HepG2 (cell line): ENCODE results near the gene LMOD1. TPM values are rescaled to one million over a fixed set of nuclear protein-coding genes. Genes with fewer than 3 reads are reported as not detected.
A peak's percentile ranks its signal among the peaks of the same experiment; 100 is the strongest.

ENCODE experiments used
- ARNTL ChIP-seq: sonication (generic); formaldehyde crosslinking; IDR thresholded peaks from 2 replicates; pipeline ENCODE4 v1.4.0; 2020; ENCODE audit warnings: mild to moderate bottlenecking, missing genetic modification reagents
- CEBPG ChIP-seq: IDR thresholded peaks from 2 replicates; pipeline ENCODE4 v1.6.1; 2016
- GABPB1 ChIP-seq: IDR thresholded peaks from 2 replicates; pipeline ENCODE4 v1.6.1; 2016; ENCODE audit warnings: mild to moderate bottlenecking, missing genetic modification reagents, moderate library complexity, missing compliant biosample characterization
- MIXL1 ChIP-seq: IDR thresholded peaks from 2 replicates; pipeline ENCODE4 v1.6.1; 2016
- NCOA2 ChIP-seq: sonication (generic); formaldehyde crosslinking; IDR thresholded peaks from 2 replicates; pipeline ENCODE4 v1.8.0; 2022; ENCODE audit warnings: inconsistent platforms
- NFE2 ChIP-seq: sonication (generic); formaldehyde crosslinking; IDR thresholded peaks from 2 replicates; pipeline ENCODE4 v1.4.0; 2020; ENCODE audit warnings: missing genetic modification reagents
- NFE2L2 ChIP-seq: fragments of 150-350 bp; IDR thresholded peaks from 2 replicates; pipeline ENCODE4 v1.6.1; 2014; ENCODE audit warnings: low read length
- PRPF4 ChIP-seq: fragments of 200-400 bp; formaldehyde crosslinking; IDR thresholded peaks from 2 replicates; pipeline ENCODE4 v1.6.1; 2016; ENCODE audit warnings: low read length, low read depth; ENCODE audit not compliant: poor library complexity, severe bottlenecking
- REPIN1 ChIP-seq: sonication (generic); formaldehyde crosslinking; IDR thresholded peaks from 2 replicates; pipeline ENCODE4 v1.8.0; 2022; ENCODE audit warnings: missing genetic modification reagents, low read depth, mild to moderate bottlenecking, borderline replicate concordance
- RXRA ChIP-seq: sonication (generic); formaldehyde crosslinking; IDR thresholded peaks from 2 replicates; pipeline ENCODE4 v1.5.1; 2020; ENCODE audit warnings: missing genetic modification reagents
- SATB2 ChIP-seq: sonication (generic); formaldehyde crosslinking; IDR thresholded peaks from 2 replicates; pipeline ENCODE4 v1.5.0; 2020; ENCODE audit warnings: missing genetic modification reagents
- TEAD3 ChIP-seq: optimal IDR thresholded peaks from 2 replicates; pipeline ENCODE3; 2016; ENCODE audit warnings: borderline replicate concordance
- ZBTB20 ChIP-seq: sonication (generic); formaldehyde crosslinking; IDR thresholded peaks from 2 replicates; pipeline ENCODE4 v1.8.1; 2023; ENCODE audit warnings: missing genetic modification reagents, low read depth, mild to moderate bottlenecking, borderline replicate concordance
- ZNF530 ChIP-seq: sonication (generic); formaldehyde crosslinking; IDR thresholded peaks from 2 replicates; pipeline ENCODE4 v1.5.0; 2020; ENCODE audit warnings: low read depth, mild to moderate bottlenecking, missing genetic modification reagents
- ZNF567 ChIP-seq: sonication (generic); formaldehyde crosslinking; IDR thresholded peaks from 2 replicates; pipeline ENCODE4 v1.8.1; 2023; ENCODE audit warnings: mild to moderate bottlenecking, missing genetic modification reagents, borderline replicate concordance
- ZNF749 ChIP-seq: sonication (generic); formaldehyde crosslinking; IDR thresholded peaks from 2 replicates; pipeline ENCODE4 v1.8.0; 2022; ENCODE audit warnings: mild to moderate bottlenecking, missing genetic modification reagents, moderate library complexity, borderline replicate concordance
- ZSCAN22 ChIP-seq: sonication (generic); formaldehyde crosslinking; IDR thresholded peaks from 2 replicates; pipeline ENCODE4 v1.4.0; 2020; ENCODE audit warnings: mild to moderate bottlenecking, missing genetic modification reagents
- polyA plus RNA-seq, 8 experiments: library from polyadenylated mRNA; depleted of rRNA in 3 of 8; stranded (reverse) in 7 of 8; unstranded in 1 of 8; fragments of >200 nt; fragmentation: Illumina TruSeq in 4 of 8; extraction: Trizol in 4 of 8; gene quantifications; 2 replicates each; pipeline versions ENCODE4 v1.2.1 to v1.2.3, GENCODE V29; 2011 to 2016; ENCODE audit warnings: low read depth in 4 of 8, missing spikeins in 1 of 8, mixed read lengths in 1 of 8; ENCODE audit not compliant: insufficient read depth in 1 of 8
- total RNA-seq, 5 experiments: library from RNA; depleted of rRNA; stranded (reverse); fragments of >200 nt; fragmentation: Illumina TruSeq; extraction: Trizol; gene quantifications; 2 replicates each; pipeline ENCODE4 v1.2.3, GENCODE V29; 2016; ENCODE audit warnings: low read depth in 1 of 5
- TF ChIP-seq, protein P1 (sequence below): sonication (generic); formaldehyde crosslinking; IDR thresholded peaks from 2 replicates; pipeline ENCODE4 v1.5.1; 2020; ENCODE audit warnings: mild to moderate bottlenecking, missing genetic modification reagents, borderline replicate concordance
- TF ChIP-seq, protein P2 (sequence below): sonication (generic); formaldehyde crosslinking; IDR thresholded peaks from 2 replicates; pipeline ENCODE4 v1.9.0; 2021; ENCODE audit warnings: missing genetic modification reagents, borderline replicate concordance
- TF ChIP-seq, protein P3 (sequence below): sonication (generic); formaldehyde crosslinking; IDR thresholded peaks from 2 replicates; pipeline ENCODE4 v1.4.0; 2020; ENCODE audit warnings: missing genetic modification reagents, borderline replicate concordance
- TF ChIP-seq, protein P4 (sequence below): sonication (generic); formaldehyde crosslinking; IDR thresholded peaks from 2 replicates; pipeline ENCODE4 v1.9.0; 2022; ENCODE audit warnings: low read depth, missing genetic modification reagents

Gene LMOD1
- total and polyA plus RNA-seq, 2 of the 13 experiments (the other 11 are each of a cell fraction or from before 2014, with no cell fraction given), result not detected

- TF ChIP-seq, protein P1, sequence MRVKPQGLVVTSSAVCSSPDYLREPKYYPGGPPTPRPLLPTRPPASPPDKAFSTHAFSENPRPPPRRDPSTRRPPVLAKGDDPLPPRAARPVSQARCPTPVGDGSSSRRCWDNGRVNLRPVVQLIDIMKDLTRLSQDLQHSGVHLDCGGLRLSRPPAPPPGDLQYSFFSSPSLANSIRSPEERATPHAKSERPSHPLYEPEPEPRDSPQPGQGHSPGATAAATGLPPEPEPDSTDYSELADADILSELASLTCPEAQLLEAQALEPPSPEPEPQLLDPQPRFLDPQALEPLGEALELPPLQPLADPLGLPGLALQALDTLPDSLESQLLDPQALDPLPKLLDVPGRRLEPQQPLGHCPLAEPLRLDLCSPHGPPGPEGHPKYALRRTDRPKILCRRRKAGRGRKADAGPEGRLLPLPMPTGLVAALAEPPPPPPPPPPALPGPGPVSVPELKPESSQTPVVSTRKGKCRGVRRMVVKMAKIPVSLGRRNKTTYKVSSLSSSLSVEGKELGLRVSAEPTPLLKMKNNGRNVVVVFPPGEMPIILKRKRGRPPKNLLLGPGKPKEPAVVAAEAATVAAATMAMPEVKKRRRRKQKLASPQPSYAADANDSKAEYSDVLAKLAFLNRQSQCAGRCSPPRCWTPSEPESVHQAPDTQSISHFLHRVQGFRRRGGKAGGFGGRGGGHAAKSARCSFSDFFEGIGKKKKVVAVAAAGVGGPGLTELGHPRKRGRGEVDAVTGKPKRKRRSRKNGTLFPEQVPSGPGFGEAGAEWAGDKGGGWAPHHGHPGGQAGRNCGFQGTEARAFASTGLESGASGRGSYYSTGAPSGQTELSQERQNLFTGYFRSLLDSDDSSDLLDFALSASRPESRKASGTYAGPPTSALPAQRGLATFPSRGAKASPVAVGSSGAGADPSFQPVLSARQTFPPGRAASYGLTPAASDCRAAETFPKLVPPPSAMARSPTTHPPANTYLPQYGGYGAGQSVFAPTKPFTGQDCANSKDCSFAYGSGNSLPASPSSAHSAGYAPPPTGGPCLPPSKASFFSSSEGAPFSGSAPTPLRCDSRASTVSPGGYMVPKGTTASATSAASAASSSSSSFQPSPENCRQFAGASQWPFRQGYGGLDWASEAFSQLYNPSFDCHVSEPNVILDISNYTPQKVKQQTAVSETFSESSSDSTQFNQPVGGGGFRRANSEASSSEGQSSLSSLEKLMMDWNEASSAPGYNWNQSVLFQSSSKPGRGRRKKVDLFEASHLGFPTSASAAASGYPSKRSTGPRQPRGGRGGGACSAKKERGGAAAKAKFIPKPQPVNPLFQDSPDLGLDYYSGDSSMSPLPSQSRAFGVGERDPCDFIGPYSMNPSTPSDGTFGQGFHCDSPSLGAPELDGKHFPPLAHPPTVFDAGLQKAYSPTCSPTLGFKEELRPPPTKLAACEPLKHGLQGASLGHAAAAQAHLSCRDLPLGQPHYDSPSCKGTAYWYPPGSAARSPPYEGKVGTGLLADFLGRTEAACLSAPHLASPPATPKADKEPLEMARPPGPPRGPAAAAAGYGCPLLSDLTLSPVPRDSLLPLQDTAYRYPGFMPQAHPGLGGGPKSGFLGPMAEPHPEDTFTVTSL (CRISPR knock-in tag), result no peak
- TF ChIP-seq ARNTL (0 out of 2 replicates have a peak, but pooled peaks have one; percentile 18), CEBPG (no peak), NFE2 (CRISPR knock-in tag) (no peak), ZNF567 (CRISPR knock-in tag) (0 out of 2 replicates have a peak, but pooled peaks have one; percentile 56), SATB2 (CRISPR knock-in tag) (no peak), ZNF749 (CRISPR knock-in tag) (no peak), ZNF530 (CRISPR knock-in tag) (no peak; the same call in 1 of the 2 replicates), ZBTB20 (CRISPR knock-in tag) (peak; percentile 79), TEAD3 (CRISPR knock-in tag) (no peak), NFE2L2 (no peak), GABPB1 (CRISPR knock-in tag) (peak; percentile 86), NCOA2 (no peak), PRPF4 (no peak), RXRA (CRISPR knock-in tag) (0 out of 2 replicates have a peak, but pooled peaks have one; percentile 32), MIXL1 (no peak), ZSCAN22 (no peak), REPIN1 (CRISPR knock-in tag) (no peak)
- TF ChIP-seq, protein P2, sequence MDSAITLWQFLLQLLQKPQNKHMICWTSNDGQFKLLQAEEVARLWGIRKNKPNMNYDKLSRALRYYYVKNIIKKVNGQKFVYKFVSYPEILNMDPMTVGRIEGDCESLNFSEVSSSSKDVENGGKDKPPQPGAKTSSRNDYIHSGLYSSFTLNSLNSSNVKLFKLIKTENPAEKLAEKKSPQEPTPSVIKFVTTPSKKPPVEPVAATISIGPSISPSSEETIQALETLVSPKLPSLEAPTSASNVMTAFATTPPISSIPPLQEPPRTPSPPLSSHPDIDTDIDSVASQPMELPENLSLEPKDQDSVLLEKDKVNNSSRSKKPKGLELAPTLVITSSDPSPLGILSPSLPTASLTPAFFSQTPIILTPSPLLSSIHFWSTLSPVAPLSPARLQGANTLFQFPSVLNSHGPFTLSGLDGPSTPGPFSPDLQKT (CRISPR knock-in tag), result no peak
- TF ChIP-seq, protein P3, sequence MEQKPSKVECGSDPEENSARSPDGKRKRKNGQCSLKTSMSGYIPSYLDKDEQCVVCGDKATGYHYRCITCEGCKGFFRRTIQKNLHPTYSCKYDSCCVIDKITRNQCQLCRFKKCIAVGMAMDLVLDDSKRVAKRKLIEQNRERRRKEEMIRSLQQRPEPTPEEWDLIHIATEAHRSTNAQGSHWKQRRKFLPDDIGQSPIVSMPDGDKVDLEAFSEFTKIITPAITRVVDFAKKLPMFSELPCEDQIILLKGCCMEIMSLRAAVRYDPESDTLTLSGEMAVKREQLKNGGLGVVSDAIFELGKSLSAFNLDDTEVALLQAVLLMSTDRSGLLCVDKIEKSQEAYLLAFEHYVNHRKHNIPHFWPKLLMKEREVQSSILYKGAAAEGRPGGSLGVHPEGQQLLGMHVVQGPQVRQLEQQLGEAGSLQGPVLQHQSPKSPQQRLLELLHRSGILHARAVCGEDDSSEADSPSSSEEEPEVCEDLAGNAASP (CRISPR knock-in tag), result no peak
- TF ChIP-seq, protein P4, sequence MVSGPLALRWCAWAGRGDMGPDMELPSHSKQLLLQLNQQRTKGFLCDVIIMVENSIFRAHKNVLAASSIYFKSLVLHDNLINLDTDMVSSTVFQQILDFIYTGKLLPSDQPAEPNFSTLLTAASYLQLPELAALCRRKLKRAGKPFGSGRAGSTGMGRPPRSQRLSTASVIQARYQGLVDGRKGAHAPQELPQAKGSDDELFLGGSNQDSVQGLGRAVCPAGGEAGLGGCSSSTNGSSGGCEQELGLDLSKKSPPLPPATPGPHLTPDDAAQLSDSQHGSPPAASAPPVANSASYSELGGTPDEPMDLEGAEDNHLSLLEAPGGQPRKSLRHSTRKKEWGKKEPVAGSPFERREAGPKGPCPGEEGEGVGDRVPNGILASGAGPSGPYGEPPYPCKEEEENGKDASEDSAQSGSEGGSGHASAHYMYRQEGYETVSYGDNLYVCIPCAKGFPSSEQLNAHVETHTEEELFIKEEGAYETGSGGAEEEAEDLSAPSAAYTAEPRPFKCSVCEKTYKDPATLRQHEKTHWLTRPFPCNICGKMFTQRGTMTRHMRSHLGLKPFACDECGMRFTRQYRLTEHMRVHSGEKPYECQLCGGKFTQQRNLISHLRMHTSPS (CRISPR knock-in tag), result no peak
These were observed 36.5 kb upstream of the LMOD1 start, which contains the start of gene RNPEP (continued) for GRCh38 chr1:201982623-201983379.
